AG10803 (cell line): ENCODE results near the gene COPS9.

Source experiments
- DNase-seq: peaks from one replicate; pipeline ENCODE4 v3.0.0; 2010; ENCODE audit warnings: low read depth
- H3K4me3 ChIP-seq: 2 replicates; pipeline ENCODE4 v1.5.1; 2011; ENCODE audit warnings: mild to moderate bottlenecking, low read length, control low read depth
- TF ChIP-seq, protein P1 (sequence below): conservative IDR thresholded peaks from 2 replicates; pipeline ENCODE4 v1.5.1; 2011; ENCODE audit warnings: mild to moderate bottlenecking, low read length, control low read depth, inconsistent platforms

COPS9 gene

DNA sequence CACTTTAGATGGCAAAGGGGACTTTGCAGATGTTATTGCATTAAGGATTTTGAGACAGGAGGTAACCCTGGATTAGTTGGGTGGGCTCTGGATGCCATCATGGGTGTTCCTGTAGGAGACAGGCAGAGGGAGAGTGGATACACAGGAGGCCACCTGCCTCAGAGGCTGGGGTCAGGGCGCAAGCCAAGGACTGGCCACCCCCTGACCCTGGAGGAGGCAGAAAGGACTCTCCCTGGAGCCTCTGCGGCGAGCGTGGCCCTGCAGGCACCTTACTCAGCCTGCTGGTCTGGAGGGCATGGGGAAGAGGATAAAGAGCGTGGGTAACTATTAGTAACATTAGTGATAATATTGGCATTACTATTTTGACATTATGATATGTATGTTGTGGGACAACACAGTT lies 25.9 kb upstream of the COPS9 start:
- TF ChIP-seq, protein P1, sequence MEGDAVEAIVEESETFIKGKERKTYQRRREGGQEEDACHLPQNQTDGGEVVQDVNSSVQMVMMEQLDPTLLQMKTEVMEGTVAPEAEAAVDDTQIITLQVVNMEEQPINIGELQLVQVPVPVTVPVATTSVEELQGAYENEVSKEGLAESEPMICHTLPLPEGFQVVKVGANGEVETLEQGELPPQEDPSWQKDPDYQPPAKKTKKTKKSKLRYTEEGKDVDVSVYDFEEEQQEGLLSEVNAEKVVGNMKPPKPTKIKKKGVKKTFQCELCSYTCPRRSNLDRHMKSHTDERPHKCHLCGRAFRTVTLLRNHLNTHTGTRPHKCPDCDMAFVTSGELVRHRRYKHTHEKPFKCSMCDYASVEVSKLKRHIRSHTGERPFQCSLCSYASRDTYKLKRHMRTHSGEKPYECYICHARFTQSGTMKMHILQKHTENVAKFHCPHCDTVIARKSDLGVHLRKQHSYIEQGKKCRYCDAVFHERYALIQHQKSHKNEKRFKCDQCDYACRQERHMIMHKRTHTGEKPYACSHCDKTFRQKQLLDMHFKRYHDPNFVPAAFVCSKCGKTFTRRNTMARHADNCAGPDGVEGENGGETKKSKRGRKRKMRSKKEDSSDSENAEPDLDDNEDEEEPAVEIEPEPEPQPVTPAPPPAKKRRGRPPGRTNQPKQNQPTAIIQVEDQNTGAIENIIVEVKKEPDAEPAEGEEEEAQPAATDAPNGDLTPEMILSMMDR, result no peak
- H3K4me3 ChIP-seq, result no peak overlapping the region
- DNase-seq, result no peak

- DNase-seq, result no peak
- H3K4me3 ChIP-seq, result no peak overlapping the region
- TF ChIP-seq, protein P1, result no peak
Observed at GRCh38 chr2:240161087-240161750, 25.1 kb upstream of the COPS9 start.

DNA sequence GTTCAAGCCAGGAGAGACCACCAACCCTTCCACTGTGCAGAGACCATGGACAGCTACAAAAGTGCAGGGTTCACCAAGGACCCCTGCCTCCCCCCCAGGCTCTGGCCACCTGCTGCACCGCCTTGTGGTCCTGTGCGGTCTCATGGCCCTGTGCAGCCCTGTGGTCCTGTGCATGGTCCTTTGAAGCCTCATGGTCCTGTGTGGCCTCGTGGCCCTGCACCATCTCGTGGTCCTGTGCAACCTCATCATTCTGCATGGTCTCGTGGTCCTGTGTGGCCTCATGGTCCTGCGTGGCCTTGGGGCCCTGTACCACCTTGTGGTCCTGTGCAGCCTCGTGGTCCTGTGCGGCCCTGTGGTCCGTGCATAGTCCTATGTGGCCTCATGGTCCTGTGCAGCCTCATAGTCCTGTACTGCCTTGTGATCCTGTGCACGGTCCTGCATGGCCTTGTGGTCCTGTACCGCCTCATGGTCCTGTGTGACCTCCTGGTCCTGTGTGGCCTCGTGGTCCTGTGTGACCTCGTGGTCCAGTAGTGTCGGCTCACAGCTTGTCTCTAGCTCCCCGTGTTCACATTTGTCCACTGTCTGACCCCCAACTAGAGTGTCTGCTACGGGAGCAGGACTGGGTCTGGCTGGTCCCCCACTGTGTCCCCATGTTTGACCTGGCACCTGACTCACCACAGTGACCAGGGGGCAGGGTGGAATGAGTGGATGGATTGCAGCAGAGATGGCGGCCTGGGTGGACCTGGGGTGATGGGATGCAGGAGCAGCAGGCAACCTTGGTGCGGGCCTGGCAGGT lies 24.4 kb upstream of the COPS9 start:
- no peak overlapping the region for H3K4me3 ChIP-seq
- TF ChIP-seq, protein P1, result no peak
- no peak for DNase-seq

- TF ChIP-seq, protein P1, result no peak
- no peak overlapping the region for H3K4me3 ChIP-seq
Observed at GRCh38 chr2:240159251-240159839, 23.2 kb upstream of the COPS9 start.

GRCh38 chr2:240157147-240157470 lies 21.0 kb upstream of the COPS9 start:
- TF ChIP-seq, protein P1, result no peak
- no peak for DNase-seq
- no peak overlapping the region for H3K4me3 ChIP-seq

More at GRCh38 chr2:240159251-240159839, 23.2 kb upstream of the COPS9 start:
- DNase-seq, result no peak

DNA sequence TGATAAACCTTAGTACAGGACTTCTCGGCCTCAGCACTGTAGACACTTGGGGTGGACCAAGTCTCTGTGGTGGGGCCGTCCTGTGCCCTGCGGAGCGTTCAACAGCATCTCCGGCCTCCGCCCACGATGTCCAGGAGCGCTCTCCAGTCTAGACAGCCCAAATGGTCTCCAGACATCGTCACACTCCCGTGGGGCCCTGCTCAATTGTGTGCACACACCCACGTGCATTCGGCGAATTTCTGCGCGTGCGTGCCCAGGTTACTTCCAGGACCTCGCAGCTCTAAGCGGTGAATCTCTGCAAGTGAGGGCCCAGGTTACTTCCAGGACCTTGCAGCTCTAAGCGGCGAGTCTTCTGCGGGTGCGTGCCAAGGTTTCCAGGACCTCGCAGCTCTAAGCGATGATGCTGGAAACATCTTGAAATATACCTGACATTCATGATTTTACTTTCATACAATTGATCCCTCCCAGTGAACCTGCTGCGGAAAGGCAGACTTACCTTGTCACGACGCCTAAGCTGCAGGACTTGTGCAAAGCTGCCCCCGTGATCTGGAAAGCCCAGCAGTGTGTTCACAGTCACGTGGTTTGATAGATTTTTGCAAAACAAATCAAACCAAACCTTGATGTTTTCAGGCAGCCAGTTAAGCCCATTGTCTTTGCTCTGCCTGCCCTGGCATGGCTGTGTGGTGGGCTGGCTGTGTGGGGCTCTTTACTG lies 20.5 kb upstream of the COPS9 start:
- DNase-seq, result no peak
- TF ChIP-seq, protein P1, result no peak

More for the DNA sequence above, 20.5 kb upstream of the COPS9 start:
- no peak overlapping the region for H3K4me3 ChIP-seq
